Endothelial cell of umbilical vein (primary cell): ENCODE measurements around the gene DHCR7.

Experiments used
- CTCF ChIP-seq, 2 donors: IDR thresholded peaks; 1 replicate in 1 of 2; 2 replicates in 1 of 2; pipeline ENCODE4 v1.5.1; 2011; ENCODE audit warnings: low read length in 2 of 2, mild to moderate bottlenecking in 2 of 2, moderate library complexity in 2 of 2, control low read depth in 1 of 2, inconsistent platforms in 1 of 2, low read depth in 1 of 2; ENCODE audit not compliant: insufficient read depth in 1 of 2; ENCODE audit errors: extremely low read depth in 1 of 2
- EZH2 ChIP-seq: IDR thresholded peaks from 2 replicates; pipeline ENCODE4 v1.6.1; 2012; ENCODE audit warnings: borderline replicate concordance, low read depth, mild to moderate bottlenecking, moderate library complexity, low read length, inconsistent platforms; ENCODE audit not compliant: severe bottlenecking
- FOS ChIP-seq: IDR thresholded peaks from 2 replicates; pipeline ENCODE4 v1.6.1; 2011; ENCODE audit warnings: mild to moderate bottlenecking, low read length, moderate library complexity, borderline replicate concordance; ENCODE audit not compliant: insufficient read depth
- POLR2A ChIP-seq: IDR thresholded peaks from 2 replicates; pipeline ENCODE4 v1.6.1; 2012; ENCODE audit warnings: low read depth, mild to moderate bottlenecking, control low read depth, low read length
- POLR2AphosphoS5 ChIP-seq: IDR thresholded peaks from 2 replicates; pipeline ENCODE4 v1.6.1; 2012; ENCODE audit warnings: low read depth, mild to moderate bottlenecking, control low read depth, low read length, moderate library complexity; ENCODE audit not compliant: insufficient read depth

GRCh38 chr11:71397331-71397860 lies 50.8 kb downstream of the DHCR7 start:
- no peak for TF ChIP-seq FOS
- no peak for TF ChIP-seq EZH2
- no peak for TF ChIP-seq POLR2A
- no peak for TF ChIP-seq CTCF (IDR thresholded peaks at IDR 0.05; ENCODE audit: extremely low read depth in 1 of 2, insufficient read depth in 1 of 2, low read depth in 1 of 2, low read length in 2 of 2)
- TF ChIP-seq POLR2AphosphoS5: no peak
